Measurements from ENCODE around the gene C17orf75. TPM values are rescaled to one million over a fixed set of nuclear protein-coding genes. Genes with fewer than 3 reads are reported as not detected.

C17orf75 gene
- total and polyA plus RNA-seq, 2 of the 8 experiments (the other 6 are each of a cell fraction or from before 2014, with no cell fraction given), result 15.8 to 42.6 TPM

DNA sequence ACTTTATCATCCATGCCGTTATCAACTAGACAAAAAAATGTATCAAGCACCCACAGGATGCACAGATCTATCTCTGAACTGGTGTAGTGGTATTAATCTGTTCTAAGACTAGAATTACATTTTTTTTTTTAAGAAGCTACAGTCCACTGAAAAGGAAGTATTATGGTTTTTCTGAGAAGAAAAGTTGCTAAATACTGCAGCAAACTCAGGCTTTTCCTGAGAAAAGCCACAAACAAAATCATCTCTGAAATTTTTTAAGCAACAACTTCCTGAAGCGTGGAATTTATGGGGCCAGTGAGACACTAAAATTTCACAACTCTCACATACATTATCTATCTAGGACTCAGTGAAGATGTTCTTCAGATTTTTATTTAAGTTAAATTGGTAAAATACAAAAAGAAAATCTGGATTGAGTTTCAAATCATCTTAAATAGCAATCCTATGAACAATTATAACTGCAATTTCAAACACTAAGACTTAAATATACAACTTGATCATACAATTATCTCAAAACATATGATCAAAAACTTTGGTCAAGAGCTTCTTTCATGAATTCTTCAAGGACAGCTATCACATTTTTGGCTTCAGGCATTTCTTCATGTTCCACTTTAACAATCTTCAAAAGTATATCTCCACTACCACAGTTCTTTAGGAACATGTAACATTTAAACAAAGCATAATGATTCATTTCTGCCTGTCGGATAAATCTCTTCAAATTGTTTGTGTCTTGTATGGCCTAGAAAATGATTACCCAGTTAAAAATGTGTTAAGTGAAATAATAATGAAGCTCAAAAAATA is 10.5 kb downstream of the C17orf75 start (continued):
- TF ChIP-seq POU5F1 (IDR thresholded peaks at IDR 0.05; ENCODE audit: low read depth, low read length), result no peak
- no peak for TF ChIP-seq RAD21 (IDR thresholded peaks at IDR 0.05 in 1 of 2, conservative IDR thresholded peaks at IDR 0.05 in 1 of 2; ENCODE audit: low read depth in 2 of 2, low read length in 2 of 2)
- TF ChIP-seq ASH2L (IDR thresholded peaks at IDR 0.05; ENCODE audit: low read length), result no peak
- no peak for TF ChIP-seq SP2 (IDR thresholded peaks at IDR 0.05; ENCODE audit: low read length)
- no peak for TF ChIP-seq SUZ12 (IDR thresholded peaks at IDR 0.05; ENCODE audit: low read length)
- TF ChIP-seq YY1 (IDR thresholded peaks at IDR 0.05; ENCODE audit: low read depth, low read length), result no peak
- TF ChIP-seq CEBPB (IDR thresholded peaks at IDR 0.05; ENCODE audit: low read depth, low read length), result no peak
- TF ChIP-seq HDAC2 (IDR thresholded peaks at IDR 0.05; ENCODE audit: borderline replicate concordance in 1 of 2, low read depth in 2 of 2, low read length in 2 of 2), result no peak
- TF ChIP-seq CHD1 (IDR thresholded peaks at IDR 0.05; ENCODE audit: low read depth, low read length), result no peak
- TF ChIP-seq ZNF274 (IDR thresholded peaks at IDR 0.05; ENCODE audit: borderline replicate concordance, extremely low read depth, low read length), result no peak
